Measurements from ENCODE around the gene KCNIP1. TPM values are rescaled to one million over a fixed set of nuclear protein-coding genes. Genes with fewer than 3 reads are reported as not detected.
A peak's percentile ranks its signal among the peaks of the same experiment; 100 is the strongest.

KCNIP1 gene
- total and polyA plus RNA-seq, 2 of the 8 experiments (the other 6 are each of a cell fraction or from before 2014, with no cell fraction given) = 0.52 to 0.83 TPM

- H4K20me1 ChIP-seq (replicated peaks in 1 of 2; ENCODE audit: control insufficient read depth in 1 of 2, insufficient read depth in 2 of 2, low read length in 2 of 2) = no peaks in the 10 kb centered on the region
- peak overlapping the region; percentile 19 for H2BK20ac ChIP-seq (ENCODE audit: low read length)
- no peak overlapping the region for H3K4ac ChIP-seq (replicated peaks; ENCODE audit: insufficient read length, low read depth, low read length)
- no peaks in the 10 kb centered on the region for H3K79me1 ChIP-seq (ENCODE audit: low read depth, low read length)
- FAIRE-seq (no peak), DNase-seq (ENCODE audit: low read depth in 1 of 2, low spot score in 2 of 2) (peak in 1 of 2 experiments; percentile 37)
- H2AK5ac ChIP-seq (ENCODE audit: low read depth, low read length) = peak overlapping the region; percentile 90
- peak overlapping the region; percentile 73 for H3K18ac ChIP-seq (ENCODE audit: extremely low read depth, low read length)
- H3K9me3 ChIP-seq (ENCODE audit: insufficient read depth in 2 of 2, low read depth in 1 of 2, low read length in 1 of 2) = no peaks in the 10 kb centered on the region
- no peak overlapping the region for H3K4me3 ChIP-seq (ENCODE audit: extremely low read depth in 1 of 4, insufficient read depth in 2 of 4, low read depth in 3 of 4, low read length in 4 of 4)
- ChIA-PET POLR2A (ENCODE audit: partially characterized antibody) (interaction anchor here (3.5 to 11.3 kb wide), 3 partner anchors 12 to 41 kb away, joined by 31 to 190 read pairs (median 123); partner anchors contain the start of gene GABRP), CTCF (ENCODE audit: partially characterized antibody) (interaction anchor here (0.7 to 21.2 kb wide), 8 partner anchors 13 to 1941 kb away, joined by 3 to 650 read pairs (median 44); partner anchors contain the start of gene GABRP)
- H3K23ac ChIP-seq (ENCODE audit: insufficient read length) = no peak overlapping the region
- no peak for TF ChIP-seq FOSL1 (IDR thresholded peaks at IDR 0.05; ENCODE audit: insufficient read depth, low read depth, low read length)
- no peak for TF ChIP-seq GTF2F1 (IDR thresholded peaks at IDR 0.05; ENCODE audit: borderline replicate concordance, low read depth, low read length)
- TF ChIP-seq TCF12 (IDR thresholded peaks at IDR 0.05; ENCODE audit: low read depth, low read length) = no peak
- TF ChIP-seq E2F6 (IDR thresholded peaks at IDR 0.05) = no peak
- no peak for TF ChIP-seq KDM5A (IDR thresholded peaks at IDR 0.05; ENCODE audit: low read length)
- no peak for TF ChIP-seq POLR2A (IDR thresholded peaks at IDR 0.05; ENCODE audit: control extremely low read depth in 1 of 2, low read depth in 2 of 2, low read length in 2 of 2)
- TF ChIP-seq KDM1A (IDR thresholded peaks at IDR 0.05; ENCODE audit: borderline replicate concordance, low read length) = no peak
- TF ChIP-seq SP2 (IDR thresholded peaks at IDR 0.05; ENCODE audit: low read length) = no peak
- H3K56ac ChIP-seq (replicated peaks; ENCODE audit: insufficient read length, low read depth, low read length) = no peak overlapping the region
- peaks cover 4 to 23% (median 15%) of the 10 kb centered on the region in 4 experiments for H3K4me1 ChIP-seq (replicated peaks in 1 of 4; ENCODE audit: control insufficient read depth in 3 of 4, insufficient read depth in 4 of 4, low read length in 3 of 4)
- H3K79me2 ChIP-seq (ENCODE audit: control insufficient read depth in 1 of 2, insufficient read depth in 2 of 2, low read length in 2 of 2) = no peaks in the 10 kb centered on the region
- no peak overlapping the region for H2AFZ ChIP-seq (ENCODE audit: low read length)
- H3K14ac ChIP-seq (ENCODE audit: insufficient read length) = no peak overlapping the region
- peak overlapping the region; percentile 53 for H4K91ac ChIP-seq (replicated peaks; ENCODE audit: insufficient read length, low read length)
- peak overlapping the region; percentile 76 for H2BK12ac ChIP-seq (ENCODE audit: low read depth, low read length)
- no peak overlapping the region for H2BK120ac ChIP-seq (replicated peaks; ENCODE audit: low read depth, low read length)
- H3K23me2 ChIP-seq (ENCODE audit: low read depth, low read length) = peaks cover 3% of the 10 kb centered on the region; the same call in 1 of the 2 replicates
- no peak overlapping the region for H3K4me2 ChIP-seq (ENCODE audit: insufficient read depth in 1 of 2, low read depth in 2 of 2, low read length in 2 of 2)
- WGBS, 2 experiments (ENCODE audit: extremely low coverage in 1 of 2, insufficient coverage in 1 of 2, insufficient read length in 1 of 2, insufficient replicate concordance in 2 of 2, low coverage in 1 of 2, low lambda C conversion rate in 2 of 2, missing lambda C conversion rate in 1 of 2) = 88% methylated on average over 11 of the region's 11 CpGs; no CpG with 5 or more reads in 1 of the 2 experiments
- no peaks in the 10 kb centered on the region; a peak in 1 of 7 replicates for H3K27me3 ChIP-seq (replicated peaks in 1 of 4; ENCODE audit: control insufficient read depth in 3 of 4, extremely low read depth in 1 of 4, insufficient read depth in 3 of 4, low read length in 3 of 4)
- H3K36me3 ChIP-seq (ENCODE audit: control insufficient read depth in 2 of 4, insufficient read depth in 4 of 4, low read length in 3 of 4) = no peaks in the 10 kb centered on the region
- no peak overlapping the region for H4K5ac ChIP-seq (ENCODE audit: insufficient read length, low read depth, low read length)
- 0 out of 2 replicates have a peak overlapping the region, but pooled peaks have one; percentile 47 for H3K27ac ChIP-seq (ENCODE audit: low read depth, low read length)
- H2BK5ac ChIP-seq (ENCODE audit: low read depth, low read length) = peak overlapping the region; percentile 92
- H3K9ac ChIP-seq (replicated peaks in 1 of 4; ENCODE audit: extremely low read depth in 1 of 4, low read depth in 3 of 4, low read length in 3 of 4) = no peak overlapping the region; a peak in 1 of 7 replicates
- peak overlapping the region; percentile 62; the same call in 1 of the 2 replicates for H2BK15ac ChIP-seq (ENCODE audit: low read length)
- no peak overlapping the region for H4K8ac ChIP-seq (ENCODE audit: extremely low read depth, insufficient read depth, low read length)
Observed at GRCh38 chr5:170746961-170747340, 243.1 kb downstream of the KCNIP1 start.

All from H1 (cell line).